ENCODE measurements around the gene PRR20G. TPM values are rescaled to one million over a fixed set of nuclear protein-coding genes. Genes with fewer than 3 reads are reported as not detected.

PRR20G gene
- total and polyA plus RNA-seq, 7 experiments from 2014 or later, result not detected

DNA sequence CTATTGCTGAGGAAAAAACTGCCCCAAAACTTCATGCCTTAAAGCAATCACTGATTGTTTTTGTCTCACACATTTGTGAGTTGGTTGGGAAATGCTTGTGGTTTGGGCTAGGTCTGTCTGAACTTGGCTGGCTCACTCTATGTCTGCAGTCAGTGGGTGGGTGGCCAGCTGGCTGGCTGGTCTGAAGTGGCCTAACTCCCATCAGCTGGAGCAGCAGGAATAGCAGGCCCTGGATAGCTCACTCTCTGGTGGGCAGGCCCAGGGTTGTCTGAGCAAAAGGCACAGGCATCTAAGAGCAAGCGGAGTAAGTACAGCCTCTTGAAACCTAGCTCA lies 37.7 kb upstream of the PRR20G start:
- Mint-ChIP-seq H3K4me1 (no peaks in the 10 kb centered on the region), H3K36me3 (peaks cover 0 to 9% (median 4%) of the 10 kb centered on the region in 5 donors), H3K4me3 (no peak overlapping the region), H3K27ac (no peak overlapping the region), H3K27me3 (peaks cover 0 to 40% (median 24%) of the 10 kb centered on the region in 5 donors), H3K9me3 (peaks cover 9 to 42% (median 18%) of the 10 kb centered on the region in 11 donors)
- no peaks in the 10 kb centered on the region for H3K36me3 ChIP-seq (ENCODE audit: control insufficient read depth in 2 of 3, insufficient read depth in 3 of 3, low read length in 3 of 3)
- CTCF ChIA-PET, result no interaction called here
- intact Hi-C loops (cut with micrococcal nuclease), result no loop called here
- DNase-seq (no peak), ATAC-seq (no peak)
- H3K4me3 ChIP-seq (ENCODE audit: low read length), result no peak overlapping the region
- POLR2A ChIA-PET, result no interaction called here
- H3K4me1 ChIP-seq (ENCODE audit: control insufficient read depth in 2 of 2, insufficient read depth in 2 of 2, low read length in 2 of 2), result no peaks in the 10 kb centered on the region
- no peaks in the 10 kb centered on the region for H3K27me3 ChIP-seq (ENCODE audit: control insufficient read depth in 2 of 2, insufficient read depth in 2 of 2, low read length in 2 of 2)
- peaks cover 0 to 8% (median 0%) of the 10 kb centered on the region in 3 experiments for H3K9me3 ChIP-seq (ENCODE audit: control insufficient read depth in 2 of 3, low read length in 3 of 3)
- no peak overlapping the region for H3K27ac ChIP-seq (ENCODE audit: low read depth, low read length)

DNA sequence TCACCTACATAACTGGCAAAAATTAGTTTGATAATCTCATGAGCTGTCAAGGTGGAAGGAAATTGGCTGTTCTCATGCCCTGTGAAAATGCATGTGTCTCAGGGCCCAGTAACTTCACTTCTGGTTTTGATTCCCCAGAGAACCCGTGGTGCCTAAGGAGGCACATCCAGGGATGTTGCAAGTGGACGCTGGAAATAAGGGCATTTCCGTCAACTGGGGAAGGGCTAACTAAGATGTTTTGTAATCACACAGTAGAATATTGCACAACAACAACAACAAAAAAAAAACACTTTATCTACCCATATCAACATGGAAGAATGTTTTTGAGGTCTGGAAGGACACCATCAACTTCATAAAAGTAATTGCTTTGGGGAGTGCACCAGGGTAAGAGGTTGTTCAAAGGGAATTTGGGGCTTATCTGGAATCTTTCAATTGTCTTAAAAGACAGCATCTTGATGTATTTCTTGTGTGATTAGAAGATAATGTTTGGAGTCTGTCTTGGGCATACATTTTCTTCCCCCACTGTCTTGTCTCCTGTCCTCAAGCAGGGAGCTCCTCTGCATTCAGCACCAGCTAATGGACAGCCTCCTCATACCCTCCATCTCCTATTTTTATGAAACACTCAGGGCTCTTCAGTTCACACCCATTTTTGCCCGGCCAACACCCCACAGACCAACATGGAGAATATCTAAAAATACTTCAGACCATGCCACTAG lies 37.2 kb upstream of the PRR20G start:
- Mint-ChIP-seq H3K4me3 (no peak overlapping the region), H3K27ac (no peak overlapping the region), H3K4me1 (no peaks in the 10 kb centered on the region), H3K36me3 (peaks cover 0 to 5% (median 0%) of the 10 kb centered on the region in 5 donors), H3K27me3 (peaks cover 0 to 41% (median 24%) of the 10 kb centered on the region in 5 donors), H3K9me3 (peaks cover 5 to 37% (median 17%) of the 10 kb centered on the region in 11 donors)
- Histone ChIP-seq H3K9me3 (ENCODE audit: control insufficient read depth in 2 of 3, low read length in 3 of 3) (peaks cover 0 to 7% (median 0%) of the 10 kb centered on the region in 3 experiments), H3K27ac (ENCODE audit: low read depth, low read length) (no peak overlapping the region), H3K36me3 (ENCODE audit: control insufficient read depth in 2 of 3, insufficient read depth in 3 of 3, low read length in 3 of 3) (no peaks in the 10 kb centered on the region), H3K27me3 (ENCODE audit: control insufficient read depth in 2 of 2, insufficient read depth in 2 of 2, low read length in 2 of 2) (no peaks in the 10 kb centered on the region), H3K4me1 (ENCODE audit: control insufficient read depth in 2 of 2, insufficient read depth in 2 of 2, low read length in 2 of 2) (no peaks in the 10 kb centered on the region), H3K4me3 (ENCODE audit: low read length) (no peak overlapping the region)
- DNase-seq, result no peak
- no peak for ATAC-seq
- intact Hi-C loops (cut with micrococcal nuclease), result no loop called here
- ChIA-PET CTCF (no interaction called here), POLR2A (no interaction called here)

DNA sequence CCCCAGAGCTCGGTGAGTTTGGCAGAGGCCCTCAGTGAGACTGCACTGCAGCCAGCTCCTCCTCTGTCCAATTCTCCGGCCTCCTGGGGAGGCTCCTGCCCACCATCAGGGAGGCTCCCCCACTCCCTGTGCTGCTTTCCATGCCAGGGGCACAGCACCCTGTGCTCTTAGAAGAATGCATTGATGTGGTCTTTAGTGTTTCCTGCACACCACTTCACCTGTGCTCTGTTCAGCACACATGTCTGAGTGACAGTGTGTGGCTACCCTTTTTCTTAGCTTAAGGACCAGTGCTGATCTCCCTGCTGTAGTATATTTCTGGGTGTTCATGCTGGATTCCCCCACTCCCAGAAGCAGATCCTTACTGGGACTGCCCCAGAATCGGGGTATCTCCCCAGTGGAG lies 36.2 kb upstream of the PRR20G start:
- Histone ChIP-seq H3K4me3 (ENCODE audit: low read length) (no peak overlapping the region), H3K27ac (ENCODE audit: low read depth, low read length) (no peak overlapping the region), H3K27me3 (ENCODE audit: control insufficient read depth in 2 of 2, insufficient read depth in 2 of 2, low read length in 2 of 2) (no peaks in the 10 kb centered on the region), H3K36me3 (ENCODE audit: control insufficient read depth in 2 of 3, insufficient read depth in 3 of 3, low read length in 3 of 3) (no peaks in the 10 kb centered on the region), H3K4me1 (ENCODE audit: control insufficient read depth in 2 of 2, insufficient read depth in 2 of 2, low read length in 2 of 2) (no peaks in the 10 kb centered on the region), H3K9me3 (ENCODE audit: control insufficient read depth in 2 of 3, low read length in 3 of 3) (no peaks in the 10 kb centered on the region)
- no peaks in the 10 kb centered on the region for H3K4me1 Mint-ChIP-seq
- ATAC-seq (no peak), DNase-seq (no peak)
- peaks cover 0 to 5% (median 0%) of the 10 kb centered on the region in 5 donors for H3K36me3 Mint-ChIP-seq
- intact Hi-C loops (cut with micrococcal nuclease), result no loop called here
- H3K27ac Mint-ChIP-seq, result no peak overlapping the region
- peaks cover 5 to 28% (median 11%) of the 10 kb centered on the region in 11 donors for H3K9me3 Mint-ChIP-seq
- no peak overlapping the region for H3K4me3 Mint-ChIP-seq
- CTCF ChIA-PET, result no interaction called here
- POLR2A ChIA-PET, result no interaction called here
- H3K27me3 Mint-ChIP-seq, result peaks cover 0 to 41% (median 24%) of the 10 kb centered on the region in 5 donors

DNA sequence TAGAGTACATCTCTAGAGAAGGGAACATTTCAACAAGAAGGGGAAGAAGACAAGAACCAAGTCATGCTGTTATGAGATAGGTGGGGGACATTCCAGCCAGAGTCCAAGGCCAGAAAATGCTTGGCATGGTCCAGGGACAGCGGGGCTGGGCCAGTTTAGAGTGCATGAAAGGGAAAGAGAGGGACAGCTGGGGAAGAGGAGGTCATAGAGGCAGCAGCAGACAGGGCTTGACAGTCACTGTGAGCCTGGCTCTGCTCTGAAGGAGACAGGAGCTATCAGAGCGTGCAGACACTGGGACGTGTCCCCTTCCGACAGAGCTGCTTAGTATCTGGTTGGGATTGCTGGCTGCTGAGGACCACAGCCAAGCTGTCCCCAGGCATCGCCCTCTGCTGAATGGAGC lies 35.7 kb upstream of the PRR20G start:
- Mint-ChIP-seq H3K27ac (no peak overlapping the region), H3K4me3 (no peak overlapping the region), H3K36me3 (peaks cover 0 to 5% (median 0%) of the 10 kb centered on the region in 5 donors), H3K4me1 (no peaks in the 10 kb centered on the region), H3K27me3 (peaks cover 0 to 45% (median 27%) of the 10 kb centered on the region in 5 donors), H3K9me3 (peaks cover 5 to 28% (median 11%) of the 10 kb centered on the region in 11 donors)
- no peaks in the 10 kb centered on the region for H3K4me1 ChIP-seq (ENCODE audit: control insufficient read depth in 2 of 2, insufficient read depth in 2 of 2, low read length in 2 of 2)
- no peak overlapping the region for H3K27ac ChIP-seq (ENCODE audit: low read depth, low read length)
- CTCF ChIA-PET, result no interaction called here
- DNase-seq, result no peak
- no peak for ATAC-seq
- no peaks in the 10 kb centered on the region for H3K36me3 ChIP-seq (ENCODE audit: control insufficient read depth in 2 of 3, insufficient read depth in 3 of 3, low read length in 3 of 3)
- no peaks in the 10 kb centered on the region for H3K27me3 ChIP-seq (ENCODE audit: control insufficient read depth in 2 of 2, insufficient read depth in 2 of 2, low read length in 2 of 2)
- POLR2A ChIA-PET, result no interaction called here
- no peak overlapping the region for H3K4me3 ChIP-seq (ENCODE audit: low read length)
- H3K9me3 ChIP-seq (ENCODE audit: control insufficient read depth in 2 of 3, low read length in 3 of 3), result no peaks in the 10 kb centered on the region
- intact Hi-C loops (cut with micrococcal nuclease), result no loop called here

DNA sequence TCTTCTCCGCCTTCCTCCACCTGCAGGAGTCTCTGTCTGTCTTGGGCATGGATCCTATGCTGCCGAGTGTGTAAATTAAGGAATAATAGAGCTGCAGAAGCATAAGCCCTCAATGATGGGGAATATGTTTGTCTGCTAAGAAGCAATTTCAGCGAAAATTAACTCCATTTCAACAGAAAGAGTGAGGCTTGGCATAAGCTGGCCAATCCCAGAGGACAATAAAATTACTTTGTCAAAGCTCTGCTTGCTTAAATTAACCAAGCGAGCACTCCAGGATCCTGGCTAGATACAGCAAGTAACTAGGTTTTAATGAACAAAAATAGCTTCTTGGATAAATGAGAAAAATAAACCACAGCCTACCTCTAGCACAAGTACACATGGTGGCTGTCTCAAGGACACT lies 33.5 kb upstream of the PRR20G start:
- H3K27me3 ChIP-seq (ENCODE audit: control insufficient read depth in 2 of 2, insufficient read depth in 2 of 2, low read length in 2 of 2), result no peaks in the 10 kb centered on the region
- Mint-ChIP-seq H3K27ac (no peak overlapping the region), H3K9me3 (peaks cover 4 to 18% (median 5%) of the 10 kb centered on the region in 11 donors), H3K27me3 (peaks cover 0 to 52% (median 24%) of the 10 kb centered on the region in 5 donors), H3K4me1 (no peaks in the 10 kb centered on the region), H3K4me3 (no peak overlapping the region), H3K36me3 (peaks cover 0 to 5% (median 0%) of the 10 kb centered on the region in 5 donors)
- no peak overlapping the region for H3K27ac ChIP-seq (ENCODE audit: low read depth, low read length)
- ATAC-seq, result no peak
- no peaks in the 10 kb centered on the region for H3K4me1 ChIP-seq (ENCODE audit: control insufficient read depth in 2 of 2, insufficient read depth in 2 of 2, low read length in 2 of 2)
- ChIA-PET CTCF (no interaction called here), POLR2A (no interaction called here)
- no peaks in the 10 kb centered on the region for H3K9me3 ChIP-seq (ENCODE audit: control insufficient read depth in 2 of 3, low read length in 3 of 3)
- intact Hi-C loops (cut with micrococcal nuclease), result no loop called here
- no peak overlapping the region for H3K4me3 ChIP-seq (ENCODE audit: low read length)
- no peak for DNase-seq
- H3K36me3 ChIP-seq (ENCODE audit: control insufficient read depth in 2 of 3, insufficient read depth in 3 of 3, low read length in 3 of 3), result no peaks in the 10 kb centered on the region

DNA sequence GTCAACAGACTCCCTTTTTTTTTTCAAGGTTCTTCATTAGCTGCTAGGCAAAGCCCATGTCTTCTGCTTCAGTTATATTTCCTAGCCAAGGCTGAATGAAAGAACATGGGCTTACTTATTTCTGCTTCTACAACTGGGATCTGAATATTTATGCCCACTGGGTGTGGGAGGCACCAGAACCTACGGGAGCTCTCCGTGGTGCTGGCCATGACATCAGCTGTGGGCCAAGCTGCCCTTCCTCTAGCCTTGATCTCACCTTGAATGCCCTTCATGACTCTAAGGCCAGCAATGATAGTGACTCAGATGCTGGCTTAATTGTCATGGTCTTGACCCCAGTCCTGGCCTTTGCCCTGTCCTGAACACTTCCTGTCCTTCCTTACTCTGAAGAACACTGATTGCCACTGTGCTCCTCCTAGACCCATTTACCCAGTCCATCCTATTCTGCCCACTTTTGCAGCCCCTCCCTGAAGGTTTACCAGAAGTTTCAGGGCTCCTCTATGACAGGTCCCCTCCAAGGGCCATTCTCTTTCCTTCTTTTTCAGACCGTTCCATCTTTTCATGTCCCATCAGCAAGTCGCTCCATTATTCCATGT lies 32.8 kb upstream of the PRR20G start:
- Histone ChIP-seq H3K4me3 (ENCODE audit: low read length) (no peak overlapping the region), H3K36me3 (ENCODE audit: control insufficient read depth in 2 of 3, insufficient read depth in 3 of 3, low read length in 3 of 3) (no peaks in the 10 kb centered on the region), H3K27ac (ENCODE audit: low read depth, low read length) (no peak overlapping the region), H3K27me3 (ENCODE audit: control insufficient read depth in 2 of 2, insufficient read depth in 2 of 2, low read length in 2 of 2) (no peaks in the 10 kb centered on the region), H3K4me1 (ENCODE audit: control insufficient read depth in 2 of 2, insufficient read depth in 2 of 2, low read length in 2 of 2) (no peaks in the 10 kb centered on the region), H3K9me3 (ENCODE audit: control insufficient read depth in 2 of 3, low read length in 3 of 3) (no peaks in the 10 kb centered on the region)
- H3K27me3 Mint-ChIP-seq, result peaks cover 0 to 56% (median 25%) of the 10 kb centered on the region in 5 donors
- H3K36me3 Mint-ChIP-seq, result peaks cover 0 to 5% (median 0%) of the 10 kb centered on the region in 5 donors
- DNase-seq (no peak), ATAC-seq (no peak)
- POLR2A ChIA-PET, result no interaction called here
- H3K4me1 Mint-ChIP-seq, result peaks cover 0 to 1% (median 0%) of the 10 kb centered on the region in 7 donors
- no peak overlapping the region for H3K27ac Mint-ChIP-seq
- intact Hi-C loops (cut with micrococcal nuclease), result no loop called here
- peaks cover under 1 to 15% (median 5%) of the 10 kb centered on the region in 11 donors for H3K9me3 Mint-ChIP-seq
- H3K4me3 Mint-ChIP-seq, result no peak overlapping the region
- CTCF ChIA-PET, result no interaction called here

DNA sequence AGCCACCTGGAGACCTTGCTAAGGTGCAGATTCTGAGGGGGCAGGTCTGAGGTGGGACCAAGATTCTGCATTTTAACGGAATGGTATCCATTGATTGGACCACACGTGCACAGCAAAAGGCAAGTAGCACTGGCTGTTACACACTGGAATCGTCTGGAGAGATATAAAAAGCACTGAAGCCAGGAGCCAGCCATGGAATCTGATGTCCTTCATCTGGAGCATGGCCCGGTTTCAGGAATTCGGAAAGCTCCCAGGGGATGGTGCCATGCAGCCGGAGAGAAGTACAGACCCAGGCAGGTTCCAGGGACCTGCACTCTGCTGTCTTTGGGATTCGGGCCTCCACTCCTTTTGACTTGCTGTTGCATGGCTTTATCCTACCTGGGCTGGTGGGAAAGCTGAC lies 28.8 kb upstream of the PRR20G start:
- Histone ChIP-seq H3K9me3 (ENCODE audit: control insufficient read depth in 2 of 3, low read length in 3 of 3) (no peaks in the 10 kb centered on the region), H3K27me3 (ENCODE audit: control insufficient read depth in 2 of 2, insufficient read depth in 2 of 2, low read length in 2 of 2) (no peaks in the 10 kb centered on the region), H3K4me1 (ENCODE audit: control insufficient read depth in 2 of 2, insufficient read depth in 2 of 2, low read length in 2 of 2) (no peaks in the 10 kb centered on the region), H3K36me3 (ENCODE audit: control insufficient read depth in 2 of 3, insufficient read depth in 3 of 3, low read length in 3 of 3) (no peaks in the 10 kb centered on the region), H3K4me3 (ENCODE audit: low read length) (no peak overlapping the region), H3K27ac (ENCODE audit: low read depth, low read length) (no peak overlapping the region)
- ChIA-PET POLR2A (no interaction called here), CTCF (no interaction called here)
- Mint-ChIP-seq H3K4me3 (no peak overlapping the region), H3K4me1 (peaks cover 0 to 1% (median 0%) of the 10 kb centered on the region in 7 donors), H3K27me3 (peaks cover 0 to 44% (median 24%) of the 10 kb centered on the region in 5 donors), H3K27ac (no peak overlapping the region), H3K9me3 (peaks cover 0 to 12% (median 3%) of the 10 kb centered on the region in 11 donors), H3K36me3 (no peaks in the 10 kb centered on the region)
- ATAC-seq, result no peak
- intact Hi-C loops (cut with micrococcal nuclease), result no loop called here
- no peak for DNase-seq

Measured in naive thymus-derived CD4-positive, alpha-beta T cell (primary cell).